Osteocyte (in vitro differentiated cells): ENCODE results near the gene MTHFD1. TPM values are rescaled to one million over a fixed set of nuclear protein-coding genes. Genes with fewer than 3 reads are reported as not detected.

ENCODE experiments used
- DNase-seq: peaks from one replicate; pipeline ENCODE4 v3.0.0; 2021; ENCODE audit warnings: mixed read lengths; ENCODE audit not compliant: unreplicated experiment; ENCODE audit errors: extremely low spot score
- H3K27ac Mint-ChIP-seq: one replicate; pipeline ENCODE4 v1.8.0; 2021; ENCODE audit warnings: mild to moderate bottlenecking, mixed read lengths; ENCODE audit not compliant: unreplicated experiment
- H3K27me3 Mint-ChIP-seq: one replicate; pipeline ENCODE4 v1.8.0; 2021; ENCODE audit warnings: mixed read lengths; ENCODE audit not compliant: unreplicated experiment
- H3K36me3 Mint-ChIP-seq: one replicate; pipeline ENCODE4 v1.8.0; 2021; ENCODE audit warnings: mixed read lengths; ENCODE audit not compliant: unreplicated experiment
- H3K4me1 Mint-ChIP-seq: one replicate; pipeline ENCODE4 v1.8.0; 2021; ENCODE audit warnings: mixed read lengths; ENCODE audit not compliant: unreplicated experiment
- H3K4me3 Mint-ChIP-seq: one replicate; pipeline ENCODE4 v1.8.0; 2021; ENCODE audit warnings: mild to moderate bottlenecking, moderate library complexity, mixed read lengths; ENCODE audit not compliant: unreplicated experiment
- H3K9me3 Mint-ChIP-seq: one replicate; pipeline ENCODE4 v1.8.0; 2021; ENCODE audit warnings: mixed read lengths; ENCODE audit not compliant: unreplicated experiment
- CTCF ChIP-seq: fragments of 200-600 bp; sonication (generic); IDR thresholded peaks from 2 replicates; pipeline ENCODE4 v1.5.0; 2021; ENCODE audit warnings: antibody characterized with exemption, mild to moderate bottlenecking, moderate library complexity
- total RNA-seq: library from RNA; stranded (reverse); gene quantifications from 2 replicates; pipeline ENCODE4 v1.2.1, GENCODE V29; 2021

The MTHFD1 gene
- total RNA-seq, 1 donor from 2014 or later, result 77.8 TPM

GRCh38 chr14:64493455-64493854 is 105.3 kb downstream of the MTHFD1 start:
- H3K27me3 Mint-ChIP-seq, result no peaks in the 10 kb centered on the region
- H3K9me3 Mint-ChIP-seq, result no peaks in the 10 kb centered on the region
- TF ChIP-seq CTCF, result no peak
- H3K36me3 Mint-ChIP-seq, result peaks cover 9% of the 10 kb centered on the region
- H3K27ac Mint-ChIP-seq, result no peak overlapping the region
- H3K4me3 Mint-ChIP-seq, result no peak overlapping the region
- no peak for DNase-seq
- peaks cover 2% of the 10 kb centered on the region for H3K4me1 Mint-ChIP-seq

- no peak overlapping the region for H3K4me3 Mint-ChIP-seq
- peaks cover 7% of the 10 kb centered on the region for H3K36me3 Mint-ChIP-seq
Measured at GRCh38 chr14:64495252-64495651, 107.1 kb downstream of the MTHFD1 start.

GRCh38 chr14:64496764-64497163 is 108.6 kb downstream of the MTHFD1 start:
- TF ChIP-seq CTCF, result no peak
- H3K4me3 Mint-ChIP-seq, result no peak overlapping the region
- peaks cover 6% of the 10 kb centered on the region for H3K36me3 Mint-ChIP-seq
- H3K9me3 Mint-ChIP-seq, result no peaks in the 10 kb centered on the region
- H3K27ac Mint-ChIP-seq, result no peak overlapping the region
- no peaks in the 10 kb centered on the region for H3K27me3 Mint-ChIP-seq
- no peak for DNase-seq
- H3K4me1 Mint-ChIP-seq, result peaks cover 23% of the 10 kb centered on the region

More at GRCh38 chr14:64495252-64495651, 107.1 kb downstream of the MTHFD1 start:
- no peaks in the 10 kb centered on the region for H3K27me3 Mint-ChIP-seq
- H3K4me1 Mint-ChIP-seq, result peaks cover 10% of the 10 kb centered on the region
- no peak overlapping the region for H3K27ac Mint-ChIP-seq
- no peaks in the 10 kb centered on the region for H3K9me3 Mint-ChIP-seq
- no peak for DNase-seq
- TF ChIP-seq CTCF, result no peak

DNA sequence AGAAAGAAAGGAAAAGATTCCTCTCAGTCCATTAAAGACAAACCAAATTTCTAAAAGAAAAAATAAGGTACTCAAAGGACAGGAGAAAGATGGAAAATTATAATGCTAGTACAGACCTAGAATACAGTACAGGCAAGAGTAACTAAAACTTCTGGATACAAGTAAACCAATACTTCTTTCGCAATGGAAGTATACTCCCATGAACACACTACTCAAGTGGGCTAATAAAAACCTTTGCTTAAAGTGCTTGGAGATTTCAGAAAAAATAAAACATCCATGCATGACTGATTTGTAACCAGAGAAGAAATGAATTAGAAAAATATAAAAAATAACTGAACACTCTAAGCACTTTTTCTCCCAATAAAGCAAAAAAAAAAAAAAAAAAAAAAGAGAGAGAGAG is 111.9 kb downstream of the MTHFD1 start:
- no peaks in the 10 kb centered on the region for H3K36me3 Mint-ChIP-seq
- peaks cover 34% of the 10 kb centered on the region for H3K4me1 Mint-ChIP-seq
- TF ChIP-seq CTCF, result no peak
- no peak overlapping the region for H3K4me3 Mint-ChIP-seq
- no peaks in the 10 kb centered on the region for H3K9me3 Mint-ChIP-seq
- H3K27ac Mint-ChIP-seq, result peak overlapping the region; percentile 66
- no peaks in the 10 kb centered on the region for H3K27me3 Mint-ChIP-seq
- no peak for DNase-seq

DNA sequence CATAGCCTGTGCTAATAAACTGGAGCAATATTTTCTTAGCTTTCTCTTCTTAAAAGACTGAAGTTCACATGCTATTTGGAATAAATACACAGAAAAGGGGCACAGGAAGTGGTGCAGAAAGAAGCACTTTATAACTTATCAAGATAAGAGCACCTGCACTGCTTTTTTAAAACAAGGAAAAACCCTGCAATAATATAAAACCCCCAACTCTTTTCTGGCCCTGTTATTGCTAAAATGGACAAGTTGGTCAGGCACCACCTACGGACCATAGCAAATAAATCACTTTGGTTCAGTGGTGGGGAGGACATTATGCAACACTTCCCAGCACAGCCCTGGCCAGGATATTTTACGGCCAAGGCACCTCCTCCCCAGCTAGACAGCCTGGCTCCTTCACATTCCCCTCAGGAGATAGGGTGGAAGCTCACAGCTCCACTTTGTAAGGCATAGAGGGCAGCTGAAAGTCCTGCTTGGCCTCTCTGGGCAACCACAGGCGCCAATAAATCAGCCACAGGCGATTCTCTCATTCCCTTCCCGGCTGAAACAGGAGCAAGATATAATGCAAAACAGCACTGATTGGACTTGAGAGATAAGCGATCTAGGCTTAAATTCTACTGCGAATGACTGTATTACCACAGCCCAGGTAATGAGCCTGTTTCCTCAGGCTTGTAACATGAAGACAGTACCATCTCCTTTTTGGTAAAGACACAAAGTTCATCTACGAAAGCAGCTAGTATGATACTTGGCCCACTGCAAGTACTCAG is 113.4 kb downstream of the MTHFD1 start:
- Mint-ChIP-seq H3K36me3 (no peaks in the 10 kb centered on the region), H3K27ac (peak overlapping the region; percentile 95), H3K4me1 (peaks cover 43% of the 10 kb centered on the region), H3K27me3 (no peaks in the 10 kb centered on the region), H3K9me3 (no peaks in the 10 kb centered on the region), H3K4me3 (peak overlapping the region; percentile 41)
- DNase-seq, result no peak
- no peak for TF ChIP-seq CTCF
